HCT116 (cell line): ENCODE measurements around the gene GAL3ST2. TPM values are rescaled to one million over a fixed set of nuclear protein-coding genes. Genes with fewer than 3 reads are reported as not detected.

ENCODE experiments used
- ATAC-seq: fragments of 200-7000 bp; cut with Tn5 transposase; 2 replicates; pipeline ENCODE4 v1.9.1; 2020; ENCODE audit warnings: mild to moderate bottlenecking, moderate library complexity
- BruUV-seq: library from RNA; stranded (reverse); fragments of 400-500 nt; replicated peaks from 2 replicates; lab custom pipeline; 2021; lab: Mats Ljungman, UMichigan
- CTCF ChIA-PET: fragments of 300-600 bp; sonication (Branson Sonifier 250); formaldehyde crosslinking; loops from one replicate; lab custom pipeline; 2021; ENCODE audit warnings: antibody characterized with exemption; lab: Charles Lee
- POLR2A ChIA-PET: fragments of 300-600, 350-600 bp; sonication (Branson Sonifier 250); formaldehyde crosslinking; loops from one replicate; lab custom pipeline; 2021; ENCODE audit warnings: antibody characterized with exemption; lab: Charles Lee
- RAD21 ChIA-PET, 2 experiments: fragments of 300-600 bp; sonication (Branson Sonifier 250); formaldehyde crosslinking; loops; one replicate each; lab custom pipeline; 2023; ENCODE audit warnings: low total read pairs in 2 of 2; ENCODE audit not compliant: uncharacterized antibody in 2 of 2, unreplicated experiment in 2 of 2, low non-redundant PET in 1 of 2; lab: Charles Lee
- DNase-seq: peaks from one replicate; pipeline ENCODE4 v3.0.0-alpha.2; 2010; ENCODE audit warnings: low read depth, low spot score
- H2AFZ ChIP-seq: fragments of 200-600 bp; shearing (Covaris generic), sonication (generic); 2 replicates; pipeline ENCODE4 v1.6.1; 2017; ENCODE audit warnings: low read depth, mixed run types, mixed read lengths, antibody characterized with exemption, low read length; ENCODE audit not compliant: poor library complexity, severe bottlenecking
- H3K27ac ChIP-seq: 2 replicates; pipeline ENCODE4 v1.5.1; 2012; ENCODE audit warnings: low read depth, low read length
- H3K27me3 ChIP-seq: fragments of 200-600 bp; sonication (generic); 2 replicates; pipeline ENCODE4 v1.6.1; 2016; ENCODE audit warnings: mixed run types, low read length, mixed read lengths; ENCODE audit not compliant: insufficient read depth
- H3K36me3 ChIP-seq, 2 experiments: fragments of 200-500 bp in 1 of 2; fragments of 200-600 bp in 1 of 2; sonication (Bioruptor generic) in 1 of 2; sonication (generic) in 1 of 2; 2 replicates each; pipeline versions ENCODE4 v1.5.1 to v1.6.1; 2014 to 2016; ENCODE audit warnings: low read length in 2 of 2, inconsistent platforms in 1 of 2, mixed read lengths in 1 of 2, mixed run types in 1 of 2; ENCODE audit not compliant: insufficient read depth in 2 of 2, control insufficient read depth in 1 of 2
- H3K4me1 ChIP-seq, 2 experiments: fragments of 200-600 bp in 1 of 2; sonication (generic) in 1 of 2; 2 replicates each; pipeline versions ENCODE4 v1.5.1 to v1.6.1; 2012 to 2017; ENCODE audit warnings: low read length in 2 of 2, inconsistent platforms in 1 of 2, mild to moderate bottlenecking in 1 of 2, mixed read lengths in 1 of 2, mixed run types in 1 of 2, moderate library complexity in 1 of 2; ENCODE audit not compliant: insufficient read depth in 2 of 2, control insufficient read depth in 1 of 2
- H3K4me2 ChIP-seq: fragments of 200-600 bp; sonication (generic); 2 replicates; pipeline ENCODE4 v1.6.1; 2017; ENCODE audit warnings: mixed run types, low read length, mixed read lengths
- H3K4me3 ChIP-seq, 2 experiments: fragments of 200-600 bp in 1 of 2; sonication (generic) in 1 of 2; replicated peaks in 1 of 2; 2 replicates each; pipeline ENCODE4 v1.5.1; 2011 to 2016; ENCODE audit warnings: low read length in 2 of 2, control low read depth in 1 of 2, low read depth in 1 of 2, mild to moderate bottlenecking in 1 of 2, mixed read lengths in 1 of 2, mixed run types in 1 of 2
- H3K79me2 ChIP-seq: fragments of 200-600 bp; sonication (generic); 2 replicates; pipeline ENCODE4 v1.6.1; 2017; ENCODE audit warnings: mild to moderate bottlenecking, mixed run types, low read length, moderate library complexity, mixed read lengths; ENCODE audit not compliant: insufficient read depth
- H3K9ac ChIP-seq: fragments of 200-600 bp; sonication (generic); 2 replicates; pipeline ENCODE4 v1.6.1; 2016; ENCODE audit warnings: low read length, mixed read lengths
- H3K9me2 ChIP-seq: fragments of 200-600 bp; sonication (generic), shearing (Covaris generic); 2 replicates; pipeline ENCODE4 v1.6.1; 2017; ENCODE audit warnings: mixed run types, mild to moderate bottlenecking, moderate library complexity; ENCODE audit not compliant: insufficient read depth
- H3K9me3 ChIP-seq, 2 experiments: fragments of 200-500 bp in 1 of 2; fragments of 200-600 bp in 1 of 2; sonication (Bioruptor generic) in 1 of 2; sonication (generic) in 1 of 2; 2 replicates each; pipeline ENCODE4 v1.6.1; 2014 to 2017; ENCODE audit warnings: low read length in 2 of 2, mixed read lengths in 2 of 2, inconsistent platforms in 1 of 2, low read depth in 1 of 2, mild to moderate bottlenecking in 1 of 2, mixed run types in 1 of 2, moderate library complexity in 1 of 2; ENCODE audit not compliant: control insufficient read depth in 1 of 2, insufficient read depth in 1 of 2
- H4K20me1 ChIP-seq: fragments of 200-600 bp; sonication (generic), shearing (Covaris generic); 2 replicates; pipeline ENCODE4 v1.6.1; 2017; ENCODE audit warnings: mixed run types, mild to moderate bottlenecking, moderate library complexity; ENCODE audit not compliant: insufficient read depth
- ATF3 ChIP-seq: IDR thresholded peaks from 2 replicates; pipeline ENCODE4 v1.6.1; 2012
- CEBPB ChIP-seq: IDR thresholded peaks from 2 replicates; pipeline ENCODE4 v1.6.1; 2012; ENCODE audit warnings: low read depth
- CTCF ChIP-seq, 3 experiments: fragments of 200-600 bp in 1 of 3; sonication (generic) in 1 of 3; IDR thresholded peaks in 2 of 3; conservative IDR thresholded peaks in 1 of 3; 2 replicates each; pipeline ENCODE4 v1.5.1; 2012 to 2017; ENCODE audit warnings: low read depth in 2 of 3, low read length in 2 of 3, antibody characterized with exemption in 1 of 3, borderline replicate concordance in 1 of 3, control low read depth in 1 of 3, mild to moderate bottlenecking in 1 of 3, mixed read lengths in 1 of 3, mixed run types in 1 of 3, moderate library complexity in 1 of 3; ENCODE audit not compliant: insufficient read depth in 1 of 3
- EGR1 ChIP-seq: IDR thresholded peaks from 2 replicates; pipeline ENCODE4 v1.6.1; 2012; ENCODE audit warnings: low read depth
- ELF1 ChIP-seq: IDR thresholded peaks from 2 replicates; pipeline ENCODE4 v1.6.1; 2012; ENCODE audit warnings: low read depth, borderline replicate concordance
- EZH2 ChIP-seq: fragments of 200-600 bp; sonication (generic); IDR thresholded peaks from 2 replicates; pipeline ENCODE4 v1.6.1; 2017; ENCODE audit warnings: antibody characterized with exemption, mixed run types
- EZH2phosphoT487 ChIP-seq: fragments of 200-600 bp; IDR thresholded peaks from 2 replicates; pipeline ENCODE4 v1.6.1; 2018; ENCODE audit warnings: antibody characterized with exemption, borderline replicate concordance
- FOSL1 ChIP-seq: IDR thresholded peaks from 2 replicates; pipeline ENCODE4 v1.6.1; 2012; ENCODE audit warnings: low read depth
- JUND ChIP-seq: IDR thresholded peaks from 2 replicates; pipeline ENCODE4 v1.6.1; 2012
- MAX ChIP-seq: IDR thresholded peaks from 2 replicates; pipeline ENCODE4 v1.6.1; 2012
- POLR2A ChIP-seq: IDR thresholded peaks from 2 replicates; pipeline ENCODE4 v1.7.0; 2011; ENCODE audit warnings: borderline replicate concordance; ENCODE audit not compliant: insufficient read depth, insufficient read length; ENCODE audit errors: extremely low read depth
- POLR2AphosphoS5 ChIP-seq: IDR thresholded peaks from 2 replicates; pipeline ENCODE4 v1.6.1; 2011; ENCODE audit warnings: mild to moderate bottlenecking, low read depth, low read length, moderate library complexity
- SP1 ChIP-seq: IDR thresholded peaks from 2 replicates; pipeline ENCODE4 v1.6.1; 2012; ENCODE audit warnings: low read depth
- SRF ChIP-seq: IDR thresholded peaks from 2 replicates; pipeline ENCODE4 v1.6.1; 2012; ENCODE audit warnings: low read depth
- YY1 ChIP-seq: IDR thresholded peaks from 2 replicates; pipeline ENCODE4 v1.6.1; 2011; ENCODE audit warnings: low read length, low read depth, moderate library complexity, mild to moderate bottlenecking; ENCODE audit not compliant: insufficient replicate concordance; ENCODE audit errors: extremely low read depth
- ZBTB33 ChIP-seq: IDR thresholded peaks from 2 replicates; pipeline ENCODE4 v1.6.1; 2011; ENCODE audit warnings: mild to moderate bottlenecking, low read length, moderate library complexity; ENCODE audit not compliant: insufficient replicate concordance; ENCODE audit errors: extremely low read depth
- ZFX ChIP-seq: fragments of 450-650 bp; IDR thresholded peaks from 2 replicates; pipeline ENCODE4 v1.6.1; 2017
- ZNF274 ChIP-seq: fragments of 200-500 bp; sonication (Bioruptor generic); IDR thresholded peaks from 2 replicates; pipeline ENCODE4 v1.6.1; 2014; ENCODE audit warnings: mild to moderate bottlenecking, low read depth, low read length, inconsistent platforms
- intact Hi-C: fragments of 100-400 bp; cut with micrococcal nuclease; formaldehyde crosslinking; loops from 2 replicates; pipeline ENCODE4 v1.10.0; 2022
- total RNA-seq: library from RNA; stranded (reverse); gene quantifications from one replicate; pipeline ENCODE4 v1.2.1, GENCODE V29; 2021; ENCODE audit not compliant: unreplicated experiment

GAL3ST2 gene
- total RNA-seq, 1 experiment from 2014 or later, result 0.44 TPM

GRCh38 chr2:241745276-241745675 lies 31.3 kb upstream of the GAL3ST2 start:
- H4K20me1 ChIP-seq, result no peaks in the 10 kb centered on the region
- ChIA-PET POLR2A (no interaction called here), CTCF (no interaction called here)

More at GRCh38 chr2:241745276-241745675, 31.3 kb upstream of the GAL3ST2 start:
- Histone ChIP-seq H3K36me3 (peaks cover 8 to 11% of the 10 kb centered on the region in 2 experiments; a peak in 3 of 4 replicates), H3K27me3 (no peaks in the 10 kb centered on the region), H3K9me3 (no peaks in the 10 kb centered on the region), H3K9ac (no peak overlapping the region), H2AFZ (no peak overlapping the region), H3K79me2 (no peaks in the 10 kb centered on the region), H3K4me2 (no peak overlapping the region), H3K4me1 (no peaks in the 10 kb centered on the region), H3K9me2 (no peaks in the 10 kb centered on the region), H3K4me3 (no peak overlapping the region), H3K27ac (no peak overlapping the region)
- DNase-seq, result no peak
- intact Hi-C loops, result no loop called here
- RAD21 ChIA-PET, result no interaction called here
- TF ChIP-seq ATF3 (no peak), YY1 (no peak), MAX (no peak), ZFX (no peak), CTCF (IDR thresholded peaks at IDR 0.05 in 2 of 3, conservative IDR thresholded peaks at IDR 0.05 in 1 of 3; ENCODE audit: borderline replicate concordance in 1 of 3, insufficient read depth in 1 of 3, low read depth in 2 of 3, low read length in 2 of 3) (no peak), ZNF274 (no peak), EGR1 (no peak), CEBPB (no peak), SRF (no peak), JUND (no peak), SP1 (no peak), EZH2 (no peak), POLR2A (no peak), FOSL1 (no peak), ELF1 (no peak), ZBTB33 (no peak), POLR2AphosphoS5 (no peak), EZH2phosphoT487 (no peak)
- BruUV-seq, result no TSS peak
- ATAC-seq, result no peak
